Loucy (cell line): ENCODE results near the gene MATR3.

ENCODE experiments used
- H2AFZ ChIP-seq: fragments of 200-600 bp; sonication (generic); 2 replicates; pipeline ENCODE4 v1.6.0; 2016; ENCODE audit warnings: antibody characterized with exemption, mild to moderate bottlenecking, low read length, moderate library complexity
- H3F3A ChIP-seq: fragments of 200-600 bp; 2 replicates; pipeline ENCODE4 v1.6.0; 2016; ENCODE audit warnings: antibody characterized with exemption, low read depth, mild to moderate bottlenecking
- H3K27me3 ChIP-seq: fragments of 200-600 bp; sonication (generic); 2 replicates; pipeline ENCODE4 v1.6.1; 2014; ENCODE audit warnings: low read length, mild to moderate bottlenecking; ENCODE audit not compliant: insufficient read depth, poor library complexity, severe bottlenecking
- H3K36me3 ChIP-seq: fragments of 200-600 bp; sonication (generic); 2 replicates; pipeline ENCODE4 v1.6.1; 2016; ENCODE audit warnings: low read length; ENCODE audit not compliant: insufficient read depth
- H3K4me1 ChIP-seq: fragments of 200-600 bp; sonication (generic); 2 replicates; pipeline ENCODE4 v1.5.1; 2014; ENCODE audit warnings: low read length, mild to moderate bottlenecking; ENCODE audit not compliant: insufficient read depth, poor library complexity, severe bottlenecking
- H3K4me2 ChIP-seq: fragments of 200-600 bp; sonication (generic); 2 replicates; pipeline ENCODE4 v1.6.0; 2014; ENCODE audit warnings: antibody characterized with exemption, low read length, low read depth, mild to moderate bottlenecking; ENCODE audit not compliant: poor library complexity, severe bottlenecking
- H3K4me3 ChIP-seq: fragments of 200-600 bp; sonication (generic); 2 replicates; pipeline ENCODE4 v1.5.1; 2014; ENCODE audit warnings: low read length, mild to moderate bottlenecking, mixed read lengths; ENCODE audit not compliant: poor library complexity, severe bottlenecking
- H3K79me2 ChIP-seq: fragments of 200-600 bp; sonication (generic); 2 replicates; pipeline ENCODE4 v1.6.1; 2014; ENCODE audit warnings: low read length; ENCODE audit not compliant: insufficient read depth
- H3K9ac ChIP-seq: fragments of 200-600 bp; sonication (generic); 2 replicates; pipeline ENCODE4 v1.6.0; 2014; ENCODE audit warnings: mild to moderate bottlenecking, low read depth, low read length, moderate library complexity; ENCODE audit not compliant: poor library complexity, severe bottlenecking
- H3K9me2 ChIP-seq: fragments of 200-600 bp; sonication (generic); replicated peaks from 2 replicates; pipeline ENCODE4 v1.6.1; 2016; ENCODE audit warnings: low read depth, low read length, mixed read lengths
- H3K9me3 ChIP-seq: fragments of 200-600 bp; sonication (generic); 2 replicates; pipeline ENCODE4 v1.6.1; 2014; ENCODE audit warnings: mild to moderate bottlenecking, antibody characterized with exemption, low read length, low read depth; ENCODE audit not compliant: insufficient read depth
- H4K20me1 ChIP-seq: fragments of 200-600 bp; sonication (generic); 2 replicates; pipeline ENCODE4 v1.6.0; 2014; ENCODE audit warnings: antibody characterized with exemption, low read length, mild to moderate bottlenecking; ENCODE audit not compliant: insufficient read depth, poor library complexity, severe bottlenecking
- EZH2phosphoT487 ChIP-seq: fragments of 200-600 bp; IDR thresholded peaks from 2 replicates; pipeline ENCODE4 v1.6.1; 2018; ENCODE audit warnings: antibody characterized with exemption, mild to moderate bottlenecking, moderate library complexity, borderline replicate concordance
- TF ChIP-seq, protein P1 (sequence below): fragments of 200-600 bp; sonication (generic); conservative IDR thresholded peaks from 2 replicates; pipeline ENCODE4 v1.5.1; 2014; ENCODE audit warnings: mild to moderate bottlenecking, antibody characterized with exemption, low read length

MATR3 gene

DNA sequence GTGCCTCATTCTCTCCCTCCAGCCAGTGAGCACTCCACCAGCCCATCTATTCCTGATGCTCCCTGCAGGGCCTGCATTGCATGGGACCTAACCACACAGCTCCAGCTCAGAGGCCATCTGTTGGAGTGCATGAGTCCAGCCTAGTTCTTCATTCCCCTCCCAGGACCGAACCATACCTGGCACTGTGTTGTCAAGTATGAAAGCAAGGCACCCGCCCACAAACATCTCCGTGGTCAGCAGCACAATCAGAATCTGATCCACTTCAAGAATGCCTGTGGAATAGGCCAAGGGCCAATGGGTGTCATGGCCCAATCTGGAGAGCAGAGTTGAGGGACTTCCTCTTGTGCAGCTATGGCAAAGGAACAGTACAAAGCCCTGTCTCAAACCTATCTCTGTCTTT is 83.7 kb downstream of the MATR3 start:
- no peaks in the 10 kb centered on the region for H3K9me3 ChIP-seq
- H3K4me2 ChIP-seq: no peak overlapping the region
- H3F3A ChIP-seq: no peaks in the 10 kb centered on the region
- no peaks in the 10 kb centered on the region for H3K36me3 ChIP-seq
- H3K4me1 ChIP-seq: peaks cover 9% of the 10 kb centered on the region
- H4K20me1 ChIP-seq: no peaks in the 10 kb centered on the region
- no peaks in the 10 kb centered on the region for H3K27me3 ChIP-seq
- H3K9me2 ChIP-seq: no peaks in the 10 kb centered on the region
- no peaks in the 10 kb centered on the region for H3K79me2 ChIP-seq
- TF ChIP-seq, protein P1, sequence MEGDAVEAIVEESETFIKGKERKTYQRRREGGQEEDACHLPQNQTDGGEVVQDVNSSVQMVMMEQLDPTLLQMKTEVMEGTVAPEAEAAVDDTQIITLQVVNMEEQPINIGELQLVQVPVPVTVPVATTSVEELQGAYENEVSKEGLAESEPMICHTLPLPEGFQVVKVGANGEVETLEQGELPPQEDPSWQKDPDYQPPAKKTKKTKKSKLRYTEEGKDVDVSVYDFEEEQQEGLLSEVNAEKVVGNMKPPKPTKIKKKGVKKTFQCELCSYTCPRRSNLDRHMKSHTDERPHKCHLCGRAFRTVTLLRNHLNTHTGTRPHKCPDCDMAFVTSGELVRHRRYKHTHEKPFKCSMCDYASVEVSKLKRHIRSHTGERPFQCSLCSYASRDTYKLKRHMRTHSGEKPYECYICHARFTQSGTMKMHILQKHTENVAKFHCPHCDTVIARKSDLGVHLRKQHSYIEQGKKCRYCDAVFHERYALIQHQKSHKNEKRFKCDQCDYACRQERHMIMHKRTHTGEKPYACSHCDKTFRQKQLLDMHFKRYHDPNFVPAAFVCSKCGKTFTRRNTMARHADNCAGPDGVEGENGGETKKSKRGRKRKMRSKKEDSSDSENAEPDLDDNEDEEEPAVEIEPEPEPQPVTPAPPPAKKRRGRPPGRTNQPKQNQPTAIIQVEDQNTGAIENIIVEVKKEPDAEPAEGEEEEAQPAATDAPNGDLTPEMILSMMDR: no peak
- no peak for TF ChIP-seq EZH2phosphoT487
- H2AFZ ChIP-seq: no peak overlapping the region
- no peak overlapping the region for H3K4me3 ChIP-seq
- no peak overlapping the region for H3K9ac ChIP-seq

DNA sequence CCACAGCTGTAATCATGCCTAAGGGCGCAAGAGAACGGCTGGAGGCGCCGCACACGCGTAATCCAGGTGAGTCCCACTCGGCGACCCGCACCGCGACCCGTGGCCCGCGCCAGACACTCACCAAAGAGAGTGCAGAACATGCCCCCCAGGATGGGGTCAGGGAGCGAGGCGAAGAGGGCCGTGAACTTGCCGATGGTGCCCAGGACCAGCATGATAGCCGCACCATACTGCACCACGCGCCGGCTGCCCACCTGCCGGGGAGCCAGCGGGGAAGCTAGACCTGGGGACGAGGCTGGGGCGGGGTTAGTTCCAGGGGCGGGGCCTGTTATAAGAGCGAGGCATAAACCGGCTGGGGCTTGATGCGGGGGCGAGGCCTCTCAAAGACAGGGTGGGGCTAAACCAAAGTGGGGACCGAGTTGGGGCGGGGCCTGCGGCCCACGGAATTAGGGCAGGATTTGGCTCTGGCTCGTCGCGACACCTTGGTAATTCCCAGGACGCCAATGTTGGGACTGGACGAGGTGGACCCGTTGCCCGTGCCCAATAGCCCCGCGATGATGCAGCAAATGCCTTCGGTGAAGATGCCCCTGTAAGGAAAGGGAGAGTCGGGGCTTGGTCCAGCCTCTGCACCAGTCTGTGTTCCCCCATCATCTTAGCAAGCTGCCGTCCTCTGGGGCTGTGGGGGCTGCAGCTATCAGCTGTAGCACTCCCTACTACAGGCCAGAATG is 84.7 kb downstream of the MATR3 start:
- Histone ChIP-seq H2AFZ (no peak overlapping the region), H3K9me3 (no peaks in the 10 kb centered on the region), H3K4me1 (peaks cover 15% of the 10 kb centered on the region), H3K9me2 (no peaks in the 10 kb centered on the region), H3K4me3 (no peak overlapping the region), H3K27me3 (no peaks in the 10 kb centered on the region), H3K79me2 (no peaks in the 10 kb centered on the region), H4K20me1 (peaks cover 1% of the 10 kb centered on the region), H3F3A (no peaks in the 10 kb centered on the region), H3K4me2 (no peak overlapping the region), H3K9ac (no peak overlapping the region), H3K36me3 (no peaks in the 10 kb centered on the region)
- TF ChIP-seq, protein P1: no peak
- no peak for TF ChIP-seq EZH2phosphoT487

DNA sequence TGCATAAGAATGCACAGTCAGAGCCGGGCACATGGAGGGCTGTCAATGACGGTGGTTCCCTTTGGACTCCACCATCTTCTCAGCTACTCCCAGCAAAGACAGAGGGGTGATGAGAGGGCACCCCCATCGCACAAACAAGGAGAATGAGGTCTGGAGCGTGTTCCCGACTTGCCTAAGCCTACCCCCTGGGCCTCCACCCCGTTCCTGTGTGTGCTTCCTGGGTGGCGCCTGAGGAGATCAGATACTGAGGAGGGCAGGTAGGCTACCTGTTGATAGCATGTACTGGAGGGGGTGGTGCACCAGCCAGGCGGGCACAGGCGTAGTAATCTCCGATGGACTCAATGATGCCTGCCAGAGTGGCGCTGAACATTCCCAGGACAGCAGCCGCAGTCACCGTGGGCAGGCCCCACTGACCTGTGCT is 85.4 kb downstream of the MATR3 start:
- no peak overlapping the region for H3K9ac ChIP-seq
- no peaks in the 10 kb centered on the region for H3K27me3 ChIP-seq
- no peaks in the 10 kb centered on the region; the same call in 1 of the 2 replicates for H3K79me2 ChIP-seq
- H3F3A ChIP-seq: no peaks in the 10 kb centered on the region
- H3K36me3 ChIP-seq: no peaks in the 10 kb centered on the region
- TF ChIP-seq EZH2phosphoT487: no peak
- TF ChIP-seq, protein P1: no peak
- H4K20me1 ChIP-seq: peaks cover 5% of the 10 kb centered on the region
- H3K4me2 ChIP-seq: no peak overlapping the region
- H3K4me1 ChIP-seq: peaks cover 21% of the 10 kb centered on the region
- H3K4me3 ChIP-seq: no peak overlapping the region
- no peak overlapping the region for H2AFZ ChIP-seq
- H3K9me3 ChIP-seq: no peaks in the 10 kb centered on the region
- no peaks in the 10 kb centered on the region for H3K9me2 ChIP-seq
